Body of pancreas (tissue), 4 donors: Measurements from ENCODE around the gene HID1.

Experiments used
- POLR2A ChIP-seq, 3 donors: fragments of 450-650 bp; IDR thresholded peaks; one replicate each; pipeline ENCODE4 v1.6.1; 2016; ENCODE audit warnings: antibody characterized with exemption in 3 of 3, mild to moderate bottlenecking in 2 of 3
- TF ChIP-seq, protein P1 (sequence below), 7 experiments: fragments of 450-650 bp in 4 of 7; fragments of 200-600 bp in 3 of 7; sonication (generic) in 3 of 7; IDR thresholded peaks; one replicate each; pipeline ENCODE4 v1.5.1; 2016 to 2019; ENCODE audit warnings: antibody characterized with exemption in 7 of 7

DNA sequence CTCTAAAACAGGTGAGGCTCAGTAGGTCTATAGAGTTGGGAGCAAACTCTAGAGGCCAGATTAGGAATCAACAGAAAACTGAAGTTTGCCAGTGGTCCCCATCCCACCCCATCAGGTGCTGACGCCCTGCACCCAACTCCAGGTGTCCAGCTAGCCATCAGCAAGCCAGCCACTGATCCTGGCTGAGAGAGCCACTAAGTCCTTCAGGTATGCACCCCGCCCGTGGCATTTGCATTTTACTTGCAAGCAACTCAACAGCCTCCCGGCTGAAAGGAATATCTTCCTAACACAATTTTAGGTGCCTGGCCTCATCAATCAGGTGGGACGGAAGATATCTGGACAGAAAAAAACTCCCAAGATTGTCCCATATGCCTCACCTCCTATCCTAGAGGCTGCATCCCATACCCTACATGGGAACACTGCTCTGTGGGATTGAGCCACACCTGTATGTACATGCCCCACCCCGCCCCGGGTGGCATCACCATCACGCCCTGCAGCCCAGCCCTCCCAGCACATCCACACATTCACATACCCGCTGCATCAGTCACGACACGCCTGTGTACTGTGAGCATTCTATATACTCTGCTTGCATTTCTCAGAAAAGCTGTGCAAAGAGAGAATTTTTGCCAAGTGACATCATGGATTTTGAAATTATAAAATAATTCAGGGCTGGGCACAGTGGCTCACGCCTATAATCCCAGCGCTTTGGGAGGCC, 28.6 kb downstream of the HID1 start:
- no peak for TF ChIP-seq POLR2A (IDR thresholded peaks at IDR 0.05)
- TF ChIP-seq, protein P1, sequence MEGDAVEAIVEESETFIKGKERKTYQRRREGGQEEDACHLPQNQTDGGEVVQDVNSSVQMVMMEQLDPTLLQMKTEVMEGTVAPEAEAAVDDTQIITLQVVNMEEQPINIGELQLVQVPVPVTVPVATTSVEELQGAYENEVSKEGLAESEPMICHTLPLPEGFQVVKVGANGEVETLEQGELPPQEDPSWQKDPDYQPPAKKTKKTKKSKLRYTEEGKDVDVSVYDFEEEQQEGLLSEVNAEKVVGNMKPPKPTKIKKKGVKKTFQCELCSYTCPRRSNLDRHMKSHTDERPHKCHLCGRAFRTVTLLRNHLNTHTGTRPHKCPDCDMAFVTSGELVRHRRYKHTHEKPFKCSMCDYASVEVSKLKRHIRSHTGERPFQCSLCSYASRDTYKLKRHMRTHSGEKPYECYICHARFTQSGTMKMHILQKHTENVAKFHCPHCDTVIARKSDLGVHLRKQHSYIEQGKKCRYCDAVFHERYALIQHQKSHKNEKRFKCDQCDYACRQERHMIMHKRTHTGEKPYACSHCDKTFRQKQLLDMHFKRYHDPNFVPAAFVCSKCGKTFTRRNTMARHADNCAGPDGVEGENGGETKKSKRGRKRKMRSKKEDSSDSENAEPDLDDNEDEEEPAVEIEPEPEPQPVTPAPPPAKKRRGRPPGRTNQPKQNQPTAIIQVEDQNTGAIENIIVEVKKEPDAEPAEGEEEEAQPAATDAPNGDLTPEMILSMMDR (IDR thresholded peaks at IDR 0.05), result no peak
